HG03280 (cell line): ENCODE data around the gene PLEKHS1.
"Not testable (repeated sequence)": the region's sequence is repeated elsewhere in the genome, so short reads cannot be mapped to it uniquely, and the experiment has no call there.

Experiments used
- ATAC-seq: cut with Tn5 transposase; IDR thresholded peaks from one replicate; pipeline ENCODE4 v1.9.1; 2021; ENCODE audit warnings: mild to moderate bottlenecking, moderate library complexity; ENCODE audit not compliant: unreplicated experiment

PLEKHS1 gene

DNA sequence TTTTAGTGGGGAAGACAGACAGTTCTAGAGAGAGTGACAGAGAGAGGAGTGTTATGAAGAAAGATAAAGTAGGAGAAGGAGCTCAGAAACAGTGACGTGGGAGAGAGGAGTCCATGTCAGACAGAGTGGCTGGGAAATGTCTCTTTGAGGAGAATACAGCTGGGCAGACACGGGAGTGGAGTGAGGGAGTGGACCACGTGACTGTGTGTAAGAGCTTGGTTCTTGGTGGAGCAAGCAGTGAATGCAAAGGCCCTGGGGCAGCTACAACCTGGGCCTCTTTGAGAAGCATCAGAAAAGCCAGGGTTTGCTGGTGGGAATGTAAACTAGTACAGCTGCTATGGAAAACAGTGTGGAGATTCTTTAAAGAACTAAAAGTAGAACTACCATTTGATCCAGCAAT lies 11.9 kb upstream of the PLEKHS1 start:
- no peak for ATAC-seq

- ATAC-seq: no peak
Observed at GRCh38 chr10:113740850-113741249, 10.6 kb upstream of the PLEKHS1 start.

- ATAC-seq: no peak
Observed at GRCh38 chr10:113742466-113742865, 9.0 kb upstream of the PLEKHS1 start.

DNA sequence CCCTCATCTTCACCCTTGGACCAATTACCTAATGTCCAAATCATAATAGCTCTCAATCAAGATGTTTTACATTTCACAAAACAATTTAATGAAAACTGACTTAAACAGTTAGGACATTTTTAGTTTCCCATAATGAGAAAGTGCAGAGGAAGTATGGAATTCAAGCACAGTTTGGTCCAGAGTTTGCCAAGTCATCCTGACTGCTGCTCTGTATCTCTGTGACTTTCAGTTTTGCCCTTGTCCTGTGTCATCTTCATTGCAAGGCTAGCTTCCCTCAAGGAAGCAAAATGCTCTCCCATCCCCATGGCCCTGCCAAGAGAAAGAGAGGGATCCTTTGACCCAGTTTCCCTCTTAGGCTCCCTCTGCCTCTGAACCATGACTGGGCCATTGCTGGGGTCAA lies 7.9 kb upstream of the PLEKHS1 start:
- no peak for ATAC-seq

DNA sequence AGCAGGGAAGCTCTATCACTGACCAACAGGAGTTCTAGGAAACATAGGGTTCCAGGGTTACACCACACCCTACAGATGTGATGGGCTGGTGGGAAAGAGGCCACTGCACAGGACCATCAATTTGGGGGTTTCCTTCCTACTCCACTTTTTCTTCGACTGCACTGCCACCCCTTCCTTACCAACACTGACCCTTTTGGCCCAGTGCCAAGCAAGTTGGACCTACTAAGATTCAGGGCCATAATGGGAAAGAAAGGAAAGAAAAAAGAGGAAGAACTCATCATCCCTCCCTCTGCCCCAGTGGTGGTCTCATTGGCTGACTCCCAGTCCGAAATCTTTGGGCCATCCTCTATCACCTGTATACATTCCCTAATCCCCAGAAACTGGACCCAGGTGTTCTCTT lies 6.1 kb upstream of the PLEKHS1 start:
- no peak for ATAC-seq

GRCh38 chr10:113746217-113746957 lies 5.1 kb upstream of the PLEKHS1 start:
- ATAC-seq: no peak

- no peak for ATAC-seq
Observed at GRCh38 chr10:113752553-113752952, 1.1 kb downstream of the PLEKHS1 start.

DNA sequence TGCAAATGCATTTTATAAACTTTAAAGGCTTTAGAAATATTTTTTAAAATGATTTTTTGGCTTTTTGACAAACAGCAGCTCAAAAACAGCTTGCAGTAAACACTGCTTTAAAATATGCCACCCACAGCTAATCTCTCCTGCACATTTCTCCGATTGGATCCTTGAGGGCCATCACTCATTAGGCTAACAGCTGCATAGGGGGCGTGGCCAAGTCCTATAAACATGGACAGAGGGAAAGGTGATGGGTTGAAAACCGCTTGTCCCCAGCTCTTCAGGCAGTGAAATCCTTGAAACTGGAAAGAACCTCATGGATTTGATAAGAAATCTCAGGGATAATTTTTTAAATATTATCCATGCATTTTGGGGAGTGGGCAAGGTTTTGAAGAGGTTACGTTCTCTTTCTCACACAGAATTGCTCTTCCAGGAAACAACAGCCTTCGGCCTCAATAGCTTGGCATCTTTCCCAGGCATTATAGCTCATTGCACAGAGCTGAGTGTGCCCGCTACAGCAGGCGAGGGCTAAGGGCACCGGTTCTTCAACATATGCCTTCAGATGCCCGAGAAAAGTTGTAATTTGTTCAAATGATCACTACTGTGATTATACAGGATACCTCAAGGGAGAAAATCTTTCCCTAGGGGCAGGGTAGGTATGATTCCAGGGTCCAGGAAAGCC lies 1.7 kb downstream of the PLEKHS1 start:
- ATAC-seq: no peak

GRCh38 chr10:113754125-113754524 lies 2.6 kb downstream of the PLEKHS1 start:
- ATAC-seq: no peak

DNA sequence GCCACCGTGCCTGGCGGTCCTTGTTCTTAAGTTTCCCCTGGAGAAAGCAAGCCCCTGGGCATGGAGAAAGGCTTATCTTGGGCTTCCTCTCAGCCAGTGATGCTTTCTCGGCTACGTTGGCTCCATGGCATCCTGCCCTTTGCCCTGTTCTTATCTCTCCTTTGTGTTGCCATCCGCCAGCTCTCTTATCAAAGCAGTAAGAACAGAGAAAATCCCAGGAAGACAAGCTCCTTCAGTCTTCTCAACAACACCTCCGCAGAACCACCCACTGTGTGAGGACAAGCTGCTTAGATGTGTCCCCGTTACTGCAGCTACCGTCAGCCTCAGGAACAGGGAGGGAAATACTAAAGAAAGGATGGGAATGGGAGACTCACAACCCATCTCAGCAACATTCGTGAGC lies 3.3 kb downstream of the PLEKHS1 start:
- no peak for ATAC-seq

- no peak for ATAC-seq
Observed at GRCh38 chr10:113756940-113757543, 5.6 kb downstream of the PLEKHS1 start.

- ATAC-seq: no peak
Observed at GRCh38 chr10:113762083-113762482, 10.6 kb downstream of the PLEKHS1 start.

GRCh38 chr10:113764582-113764981 lies 13.1 kb downstream of the PLEKHS1 start:
- no peak for ATAC-seq

- ATAC-seq: no peak
Observed at GRCh38 chr10:113765910-113766309, 14.4 kb downstream of the PLEKHS1 start.

GRCh38 chr10:113767222-113767621 lies 15.7 kb downstream of the PLEKHS1 start:
- ATAC-seq: no peak

DNA sequence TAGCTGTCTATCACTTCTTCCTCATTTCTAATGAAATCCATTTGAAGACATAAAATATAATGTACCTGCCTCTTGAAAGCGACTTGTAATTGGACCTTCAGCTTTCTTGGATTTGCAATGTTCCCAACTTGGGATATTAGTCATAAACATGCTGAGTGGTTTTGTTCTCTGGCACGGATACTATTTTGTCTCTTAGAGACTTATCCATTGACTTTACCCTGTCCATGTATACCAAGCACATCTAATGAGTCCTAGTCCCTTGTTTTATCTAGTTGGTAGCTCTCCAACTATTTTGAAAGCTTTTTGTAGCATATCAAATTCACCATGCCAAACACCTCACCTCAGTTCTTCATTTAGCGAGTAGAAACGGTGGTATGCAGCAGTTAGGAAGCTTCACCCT lies 18.9 kb downstream of the PLEKHS1 start:
- ATAC-seq: no peak

- not testable (repeated sequence) for ATAC-seq
Observed at GRCh38 chr10:113771131-113771530, 19.6 kb downstream of the PLEKHS1 start.

DNA sequence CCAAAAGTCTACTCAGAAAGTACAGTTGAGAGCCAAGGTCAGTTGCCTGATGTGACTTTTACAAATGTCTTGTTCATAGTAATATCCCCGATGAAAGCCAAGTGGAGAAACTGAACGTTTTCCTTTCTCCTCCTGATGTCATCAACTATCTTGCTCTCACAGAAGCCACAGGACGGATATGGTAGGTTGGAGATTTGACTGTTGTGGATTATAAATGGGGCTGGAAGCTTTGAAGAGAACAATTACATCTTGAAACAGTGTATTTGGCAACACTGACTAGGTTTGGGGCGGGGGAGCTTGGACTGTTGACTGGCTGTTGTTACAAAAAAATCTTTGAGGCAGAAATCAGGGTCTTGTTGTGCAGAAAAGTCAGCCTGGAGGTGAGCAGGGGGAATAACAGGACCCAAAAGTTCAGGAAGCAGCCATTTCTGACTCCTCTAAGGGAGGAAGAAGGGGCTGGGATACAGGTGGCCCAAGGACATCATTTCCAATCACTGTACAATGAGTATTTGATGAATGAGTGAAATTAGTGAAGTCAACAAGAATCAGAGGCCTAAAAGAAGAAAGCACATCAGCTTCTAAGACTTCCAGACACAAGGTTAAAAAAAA lies 24.3 kb downstream of the PLEKHS1 start:
- ATAC-seq: no peak

- ATAC-seq: no peak
Observed at GRCh38 chr10:113776553-113776952, 25.1 kb downstream of the PLEKHS1 start.

- no peak for ATAC-seq
Observed at GRCh38 chr10:113780681-113781250, 29.3 kb downstream of the PLEKHS1 start.

GRCh38 chr10:113782367-113782766 lies 30.9 kb downstream of the PLEKHS1 start:
- no peak for ATAC-seq
